ENCODE results near the gene FRMPD3.

DNA sequence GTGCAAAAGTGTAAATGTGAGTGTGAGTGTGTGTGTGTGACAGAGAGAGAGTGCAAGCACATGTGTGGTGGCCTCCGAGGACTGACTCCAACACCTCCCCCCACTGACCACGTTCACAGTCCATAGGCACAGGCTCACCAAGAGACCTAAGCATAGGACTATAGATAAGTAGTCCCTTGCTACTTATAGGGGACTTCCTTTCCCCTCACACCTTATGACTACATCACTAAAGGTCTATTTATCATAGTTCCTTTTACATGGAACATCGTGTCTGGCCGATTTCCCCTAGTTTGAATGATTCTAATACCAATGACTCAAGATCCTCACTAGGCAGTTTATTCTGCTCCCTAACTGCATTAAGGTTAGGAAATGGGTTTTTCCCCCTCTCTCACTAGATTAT lies 17.8 kb downstream of the FRMPD3 start:
- no peak for TF ChIP-seq CTCF (IDR thresholded peaks at IDR 0.05 in 2 of 3, conservative IDR thresholded peaks at IDR 0.05 in 1 of 3; ENCODE audit: control insufficient read depth in 2 of 3, extremely low read depth in 1 of 3, insufficient read depth in 1 of 3, low read depth in 3 of 3, low read length in 3 of 3)
- TF ChIP-seq POLR2A (IDR thresholded peaks at IDR 0.05; ENCODE audit: low read depth, low read length), result no peak
- TF ChIP-seq CBFB (IDR thresholded peaks at IDR 0.05; ENCODE audit: low read depth), result no peak
